CD4-positive, alpha-beta T cell (primary cell): ENCODE data around the gene GPR35. TPM values are rescaled to one million over a fixed set of nuclear protein-coding genes. Genes with fewer than 3 reads are reported as not detected.
"Not testable (repeated sequence)": the region's sequence is repeated elsewhere in the genome, so short reads cannot be mapped to it uniquely, and the experiment has no call there.

Experiments used
- ATAC-seq: fragments of 200-7000 bp; cut with Tn5 transposase; one replicate; pipeline ENCODE4 v1.10.0; 2022; ENCODE audit warnings: mild to moderate bottlenecking; ENCODE audit not compliant: poor library complexity
- CTCF ChIA-PET: fragments of 350-600 bp; sonication (Branson Sonifier 250); formaldehyde crosslinking; loops from one replicate; lab custom pipeline; 2021; ENCODE audit warnings: antibody characterized with exemption, inconsistent platforms; lab: Charles Lee
- POLR2A ChIA-PET: fragments of 350-600 bp; sonication (Branson Sonifier 250); formaldehyde crosslinking; loops from one replicate; lab custom pipeline; 2021; ENCODE audit warnings: antibody characterized with exemption, inconsistent platforms; lab: Charles Lee
- DNase-seq, 14 experiments: peaks; one replicate each; pipeline ENCODE4 v3.0.0-alpha.2; 2013 to 2020; ENCODE audit warnings: mixed read lengths in 2 of 14
- H3K27ac ChIP-seq, 2 donors: one replicate each; pipeline versions ENCODE4 v1.5.1 to v1.7.0; 2013; ENCODE audit warnings: low read length in 2 of 2, low read depth in 1 of 2, mild to moderate bottlenecking in 1 of 2
- H3K27me3 ChIP-seq, 2 experiments: 1 replicate in 1 of 2; 2 replicates in 1 of 2; pipeline versions ENCODE4 v1.6.1 to v1.7.0; 2013; ENCODE audit warnings: low read length in 2 of 2, control low read depth in 1 of 2, mild to moderate bottlenecking in 1 of 2, moderate library complexity in 1 of 2; ENCODE audit not compliant: insufficient read depth in 2 of 2, control insufficient read depth in 1 of 2
- H3K36me3 ChIP-seq: one replicate; pipeline ENCODE4 v1.6.1; 2013; ENCODE audit warnings: low read length, control low read depth; ENCODE audit not compliant: insufficient read depth
- H3K4me1 ChIP-seq: one replicate; pipeline ENCODE4 v1.6.1; 2013; ENCODE audit warnings: low read length, control low read depth; ENCODE audit not compliant: insufficient read depth
- H3K4me3 ChIP-seq: one replicate; pipeline ENCODE4 v1.5.1; 2013; ENCODE audit warnings: mild to moderate bottlenecking, low read length, moderate library complexity
- H3K9me3 ChIP-seq, 2 experiments: 1 replicate in 1 of 2; 2 replicates in 1 of 2; pipeline versions ENCODE4 v1.6.1 to v1.7.0; 2013; ENCODE audit warnings: low read length in 2 of 2, mild to moderate bottlenecking in 2 of 2, control low read depth in 1 of 2, moderate library complexity in 1 of 2; ENCODE audit not compliant: control insufficient read depth in 1 of 2, insufficient read depth in 1 of 2
- H3K27ac Mint-ChIP-seq: one replicate; pipeline ENCODE4 v1.8.0; 2020; ENCODE audit warnings: mixed read lengths
- H3K27me3 Mint-ChIP-seq: one replicate; pipeline ENCODE4 v1.8.0; 2021; ENCODE audit warnings: mixed read lengths
- H3K36me3 Mint-ChIP-seq: one replicate; pipeline ENCODE4 v1.8.0; 2021; ENCODE audit warnings: low read depth, mixed read lengths
- H3K4me1 Mint-ChIP-seq: one replicate; pipeline ENCODE4 v1.8.0; 2021; ENCODE audit warnings: low read depth, mixed read lengths
- H3K4me3 Mint-ChIP-seq: one replicate; pipeline ENCODE4 v1.8.0; 2020; ENCODE audit warnings: mild to moderate bottlenecking, mixed read lengths
- H3K9me3 Mint-ChIP-seq: one replicate; pipeline ENCODE4 v1.8.0; 2020; ENCODE audit warnings: mixed read lengths
- CTCF ChIP-seq: fragments of 200-600 bp; IDR thresholded peaks from one replicate; pipeline ENCODE4 v1.8.0; 2022; ENCODE audit warnings: antibody characterized with exemption, mild to moderate bottlenecking
- intact Hi-C, 2 experiments: fragments of 100-400 bp; cut with DNase I in 1 of 2; cut with micrococcal nuclease in 1 of 2; formaldehyde crosslinking; loops; one replicate each; pipeline versions ENCODE4 v1.15.1 to v1.9.0; 2023 to 2025; cut with DNase I, micrococcal nuclease
- total RNA-seq, 174 experiments: library from RNA in 2 of 174; stranded (reverse) in 2 of 174; gene quantifications; one replicate each; pipeline ENCODE4 v1.2.3 and lab custom pipeline; 2021 to 2026

GPR35 gene
- total RNA-seq, 2 experiments from 2014 or later = 7.1 to 7.2 TPM

DNA sequence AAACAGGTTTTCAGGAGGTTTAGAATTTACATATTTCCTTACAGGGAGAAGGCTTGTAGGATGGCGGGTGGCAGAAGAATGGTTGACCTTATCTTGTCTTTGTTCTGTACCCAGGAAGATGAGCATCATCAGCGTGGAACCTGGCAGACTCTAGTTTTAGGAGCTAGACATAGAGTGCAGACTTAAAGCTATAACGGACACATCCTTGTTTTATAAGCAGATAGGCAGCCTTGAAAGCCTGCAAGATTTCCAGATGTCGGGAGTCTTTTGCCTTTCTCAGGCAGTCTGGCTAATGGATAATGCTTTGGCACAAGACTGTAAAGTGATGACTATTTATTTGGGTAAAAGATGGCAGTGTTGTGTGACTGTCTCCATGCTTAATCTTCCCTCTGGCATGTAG is 45.7 kb downstream of the GPR35 start:
- ATAC-seq (no peak), DNase-seq (no peak)
- no peak for TF ChIP-seq CTCF
- intact Hi-C loops = no loop called here
- no peaks in the 10 kb centered on the region for H3K36me3 Mint-ChIP-seq
- no peak overlapping the region for H3K4me3 Mint-ChIP-seq
- H3K27ac Mint-ChIP-seq = no peak overlapping the region
- CTCF ChIA-PET = no interaction called here
- no peaks in the 10 kb centered on the region for H3K4me1 ChIP-seq
- peaks cover 52% of the 10 kb centered on the region for H3K27me3 Mint-ChIP-seq
- peaks cover 0 to 6% of the 10 kb centered on the region in 2 experiments for H3K9me3 ChIP-seq
- H3K27ac ChIP-seq = no peak overlapping the region
- peaks cover 4 to 7% of the 10 kb centered on the region in 2 experiments for H3K27me3 ChIP-seq
- POLR2A ChIA-PET = no interaction called here
- no peaks in the 10 kb centered on the region for H3K4me1 Mint-ChIP-seq
- H3K36me3 ChIP-seq = no peaks in the 10 kb centered on the region
- H3K9me3 Mint-ChIP-seq = peaks cover 3% of the 10 kb centered on the region
- H3K4me3 ChIP-seq = no peak overlapping the region

GRCh38 chr2:240672076-240672700 is 46.9 kb downstream of the GPR35 start:
- Mint-ChIP-seq H3K4me3 (no peak overlapping the region), H3K4me1 (no peaks in the 10 kb centered on the region), H3K36me3 (no peaks in the 10 kb centered on the region), H3K9me3 (no peaks in the 10 kb centered on the region), H3K27me3 (peaks cover 40% of the 10 kb centered on the region), H3K27ac (no peak overlapping the region)
- H3K4me3 ChIP-seq = no peak overlapping the region
- H3K9me3 ChIP-seq = peaks cover 0 to 6% of the 10 kb centered on the region in 2 experiments
- peak in 1 of 14 experiments; percentile 8 for DNase-seq
- H3K27ac ChIP-seq = no peak overlapping the region
- CTCF ChIA-PET = no interaction called here
- POLR2A ChIA-PET = no interaction called here
- no peak for TF ChIP-seq CTCF
- H3K36me3 ChIP-seq = no peaks in the 10 kb centered on the region
- ATAC-seq = no peak
- no peaks in the 10 kb centered on the region for H3K4me1 ChIP-seq
- peaks cover under 1 to 7% of the 10 kb centered on the region in 2 experiments for H3K27me3 ChIP-seq
- intact Hi-C loops = no loop called here

DNA sequence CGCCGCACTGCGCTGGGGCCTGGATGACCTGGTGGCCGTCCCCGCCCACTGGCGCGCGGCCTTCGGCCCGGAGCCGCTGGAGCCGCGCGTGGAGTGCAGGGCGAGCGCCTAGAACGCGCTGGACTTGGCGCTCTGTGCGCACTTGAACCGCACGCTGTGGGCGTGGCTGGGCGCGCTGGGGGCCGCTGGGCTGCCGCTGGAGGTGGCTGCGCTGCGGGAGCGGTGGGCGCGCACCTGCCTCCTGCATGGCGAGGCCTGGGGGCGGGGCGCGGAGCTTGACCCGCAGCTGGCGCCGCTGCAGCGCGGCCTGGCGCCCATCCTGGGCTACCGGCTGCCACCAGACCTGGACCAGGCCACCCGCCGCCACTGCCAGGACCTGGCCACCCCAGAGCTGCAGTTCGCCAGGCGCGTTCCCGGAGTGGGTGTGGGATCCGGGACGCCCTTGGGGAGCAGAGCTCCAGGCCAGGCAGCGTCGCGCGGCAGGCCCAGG is 47.5 kb downstream of the GPR35 start:
- Histone ChIP-seq H3K27ac (no peak overlapping the region), H3K9me3 (peaks cover 0 to 6% of the 10 kb centered on the region in 2 experiments), H3K4me1 (no peaks in the 10 kb centered on the region), H3K27me3 (peaks cover 0 to 7% of the 10 kb centered on the region in 2 experiments), H3K4me3 (no peak overlapping the region), H3K36me3 (no peaks in the 10 kb centered on the region)
- Mint-ChIP-seq H3K27me3 (peaks cover 34% of the 10 kb centered on the region), H3K9me3 (no peaks in the 10 kb centered on the region), H3K4me1 (no peaks in the 10 kb centered on the region), H3K4me3 (no peak overlapping the region), H3K27ac (no peak overlapping the region), H3K36me3 (no peaks in the 10 kb centered on the region)
- intact Hi-C loops = no loop called here
- ATAC-seq (no peak), DNase-seq (peak in 1 of 14 experiments; percentile 8)
- ChIA-PET CTCF (no interaction called here), POLR2A (no interaction called here)
- no peak for TF ChIP-seq CTCF

DNA sequence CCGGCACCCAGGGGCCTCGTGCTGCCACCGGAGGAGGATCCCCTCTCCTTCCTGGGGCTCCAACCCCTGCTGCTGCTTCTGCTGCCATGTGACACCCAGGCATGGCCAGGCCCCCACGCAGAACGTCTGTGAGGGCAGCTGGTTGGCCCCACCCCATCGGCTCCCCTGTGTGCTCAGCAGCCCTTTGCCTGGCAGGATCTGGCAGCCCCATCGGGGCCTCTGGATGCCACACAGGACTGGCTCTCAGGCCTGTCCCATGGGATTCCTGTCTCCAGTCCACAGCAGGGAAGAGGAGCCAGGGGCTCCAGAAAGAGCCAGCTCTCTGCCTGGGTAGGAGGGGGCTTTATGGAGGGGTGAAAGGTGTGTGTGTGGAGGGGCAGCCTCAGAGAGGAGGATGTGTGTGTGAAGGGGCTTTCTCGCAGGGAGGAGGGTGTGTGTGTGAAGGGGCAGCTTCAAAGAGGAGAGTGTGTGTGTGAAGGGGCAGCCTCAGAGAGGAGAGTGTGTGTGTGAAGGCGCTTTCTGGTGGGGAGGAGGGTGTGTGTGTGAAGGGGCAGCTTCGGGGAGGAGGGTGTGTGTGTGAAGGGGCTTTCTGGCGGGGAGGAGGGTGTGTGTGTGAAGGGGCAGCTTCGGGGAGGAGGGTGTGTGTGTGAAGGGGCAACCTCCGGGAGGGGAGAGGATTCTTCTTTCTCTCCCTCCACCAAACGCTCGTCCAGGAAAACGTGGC is 49.3 kb downstream of the GPR35 start:
- H3K4me1 Mint-ChIP-seq, H3K27ac Mint-ChIP-seq, DNase-seq, ATAC-seq, H3K4me3 Mint-ChIP-seq, H3K27ac ChIP-seq, H3K9me3 Mint-ChIP-seq, H3K27me3 ChIP-seq, H3K36me3 Mint-ChIP-seq, H3K9me3 ChIP-seq, intact Hi-C loops, H3K4me3 ChIP-seq, POLR2A ChIA-PET, H3K4me1 ChIP-seq, H3K36me3 ChIP-seq, CTCF ChIA-PET: not testable (repeated sequence)
- peaks cover 23% of the 10 kb centered on the region for H3K27me3 Mint-ChIP-seq

GRCh38 chr2:240675345-240675744 is 50.1 kb downstream of the GPR35 start:
- H3K4me1 ChIP-seq, H3K4me1 Mint-ChIP-seq, H3K27me3 ChIP-seq, intact Hi-C loops, H3K4me3 Mint-ChIP-seq, H3K27ac Mint-ChIP-seq, H3K9me3 ChIP-seq, H3K36me3 ChIP-seq, CTCF ChIA-PET, ATAC-seq, DNase-seq, H3K4me3 ChIP-seq, H3K36me3 Mint-ChIP-seq, POLR2A ChIA-PET, H3K27ac ChIP-seq, H3K9me3 Mint-ChIP-seq: not testable (repeated sequence)
- H3K27me3 Mint-ChIP-seq = peaks cover 16% of the 10 kb centered on the region
